Brain microvascular endothelial cell (primary cell): ENCODE measurements around the gene TMEM62.

Experiments used
- DNase-seq: peaks from one replicate; pipeline ENCODE4 v3.0.0-alpha.2; 2020
- H3K27ac ChIP-seq: fragments of 250-450 bp; sonication (Bioruptor Pico); 2 replicates; pipeline ENCODE4 v1.5.1; 2020; ENCODE audit warnings: mild to moderate bottlenecking, moderate library complexity
- H3K27me3 ChIP-seq: fragments of 250-450 bp; sonication (Bioruptor Pico); replicated peaks from 2 replicates; pipeline ENCODE4 v1.5.1; 2020; ENCODE audit warnings: mild to moderate bottlenecking
- H3K36me3 ChIP-seq: fragments of 250-450 bp; sonication (Bioruptor Pico); replicated peaks from 2 replicates; pipeline ENCODE4 v1.5.1; 2020; ENCODE audit warnings: mild to moderate bottlenecking
- H3K4me3 ChIP-seq: 2 replicates; pipeline ENCODE4 v1.5.1; 2011; ENCODE audit warnings: low read depth, mild to moderate bottlenecking, control low read depth, low read length, moderate library complexity
- in situ Hi-C: cut with HindIII; loops from 2 replicates; pipeline ENCODE4 v1.10.0; 2017; ENCODE audit warnings: low sequenced_read_pairs, low pct_ligation_motif_present
- TF ChIP-seq, protein P1 (sequence below): IDR thresholded peaks from 2 replicates; pipeline ENCODE4 v1.5.1; 2011; ENCODE audit warnings: low read depth, mild to moderate bottlenecking, moderate library complexity, low read length, control low read depth, inconsistent platforms; ENCODE audit errors: missing control alignments

The TMEM62 gene

DNA sequence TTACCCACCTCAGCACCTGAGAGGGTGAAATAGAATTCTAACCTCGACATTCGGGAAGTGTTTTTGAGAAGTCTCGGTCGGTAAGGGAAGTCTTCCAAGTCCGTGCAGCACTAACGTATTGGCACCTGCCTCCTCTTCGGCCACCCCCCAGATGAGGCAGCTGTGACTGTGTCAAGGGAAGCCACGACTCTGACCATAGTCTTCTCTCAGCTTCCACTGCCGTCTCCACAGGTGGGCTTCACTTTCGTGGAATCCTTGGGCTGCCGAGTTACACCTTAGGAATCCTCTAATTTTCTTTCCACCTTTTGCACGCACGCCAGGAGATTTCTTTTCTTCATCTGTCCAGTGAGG lies 52.6 kb downstream of the TMEM62 start:
- peak overlapping the region; percentile 7 for H3K27ac ChIP-seq
- peaks cover 6% of the 10 kb centered on the region for H3K36me3 ChIP-seq
- TF ChIP-seq, protein P1, sequence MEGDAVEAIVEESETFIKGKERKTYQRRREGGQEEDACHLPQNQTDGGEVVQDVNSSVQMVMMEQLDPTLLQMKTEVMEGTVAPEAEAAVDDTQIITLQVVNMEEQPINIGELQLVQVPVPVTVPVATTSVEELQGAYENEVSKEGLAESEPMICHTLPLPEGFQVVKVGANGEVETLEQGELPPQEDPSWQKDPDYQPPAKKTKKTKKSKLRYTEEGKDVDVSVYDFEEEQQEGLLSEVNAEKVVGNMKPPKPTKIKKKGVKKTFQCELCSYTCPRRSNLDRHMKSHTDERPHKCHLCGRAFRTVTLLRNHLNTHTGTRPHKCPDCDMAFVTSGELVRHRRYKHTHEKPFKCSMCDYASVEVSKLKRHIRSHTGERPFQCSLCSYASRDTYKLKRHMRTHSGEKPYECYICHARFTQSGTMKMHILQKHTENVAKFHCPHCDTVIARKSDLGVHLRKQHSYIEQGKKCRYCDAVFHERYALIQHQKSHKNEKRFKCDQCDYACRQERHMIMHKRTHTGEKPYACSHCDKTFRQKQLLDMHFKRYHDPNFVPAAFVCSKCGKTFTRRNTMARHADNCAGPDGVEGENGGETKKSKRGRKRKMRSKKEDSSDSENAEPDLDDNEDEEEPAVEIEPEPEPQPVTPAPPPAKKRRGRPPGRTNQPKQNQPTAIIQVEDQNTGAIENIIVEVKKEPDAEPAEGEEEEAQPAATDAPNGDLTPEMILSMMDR = no peak
- DNase-seq = no peak
- in situ Hi-C loops = no loop called here
- no peaks in the 10 kb centered on the region for H3K27me3 ChIP-seq
- peak overlapping the region; percentile 67 for H3K4me3 ChIP-seq

DNA sequence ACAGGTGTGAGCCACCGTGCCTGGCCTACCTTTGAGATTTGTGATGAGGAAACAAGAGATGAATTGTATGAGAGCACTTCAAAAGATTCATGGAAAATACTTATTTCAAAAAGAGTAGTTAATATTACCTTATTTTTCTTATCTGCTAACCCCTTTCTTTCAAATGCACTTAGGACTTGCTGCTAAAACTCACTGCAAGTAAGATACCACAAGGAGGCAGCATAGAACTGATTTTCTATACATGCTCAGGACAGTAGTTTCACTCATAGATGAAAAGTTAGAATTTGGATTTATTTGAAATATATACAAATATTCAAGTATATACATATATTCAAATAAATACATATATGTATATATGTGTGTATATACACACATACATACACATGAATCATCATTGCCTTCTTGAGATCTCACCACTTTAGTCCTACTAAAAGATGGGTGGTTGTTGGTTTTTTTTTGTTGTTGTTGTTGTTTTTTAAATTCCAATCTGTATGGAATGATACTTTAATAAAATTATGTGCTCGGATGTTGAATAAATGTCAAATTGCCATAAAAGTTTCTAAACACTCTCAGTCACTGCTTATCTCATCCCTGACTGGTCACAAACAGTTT lies 54.3 kb downstream of the TMEM62 start:
- Histone ChIP-seq H3K27ac (no peak overlapping the region), H3K36me3 (peaks cover 18% of the 10 kb centered on the region), H3K27me3 (no peaks in the 10 kb centered on the region), H3K4me3 (no peak overlapping the region)
- TF ChIP-seq, protein P1 = peak; percentile 64
- in situ Hi-C loops = no loop called here
- peak; percentile 56 for DNase-seq

DNA sequence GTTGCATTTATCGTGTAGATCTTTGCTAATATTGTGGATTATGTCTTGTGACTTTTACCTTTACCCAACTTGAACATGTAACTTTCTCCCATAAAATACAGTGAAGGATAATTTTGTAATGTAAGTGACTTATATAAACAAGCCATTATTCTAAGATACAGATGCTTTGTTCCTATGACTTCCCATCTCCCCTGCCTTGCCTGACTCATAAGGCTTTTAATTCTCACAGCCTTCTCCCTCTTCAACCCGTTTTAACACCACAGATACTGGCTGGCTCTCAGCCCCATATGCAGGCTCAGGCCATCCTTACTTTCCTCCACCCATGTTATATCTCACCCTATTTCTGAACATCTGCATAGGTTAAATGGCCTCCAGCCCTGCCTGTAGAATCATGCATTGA lies 55.9 kb downstream of the TMEM62 start:
- Histone ChIP-seq H3K4me3 (no peak overlapping the region), H3K27ac (no peak overlapping the region), H3K27me3 (no peaks in the 10 kb centered on the region), H3K36me3 (peaks cover 23% of the 10 kb centered on the region)
- in situ Hi-C loops = no loop called here
- TF ChIP-seq, protein P1 = no peak
- no peak for DNase-seq

DNA sequence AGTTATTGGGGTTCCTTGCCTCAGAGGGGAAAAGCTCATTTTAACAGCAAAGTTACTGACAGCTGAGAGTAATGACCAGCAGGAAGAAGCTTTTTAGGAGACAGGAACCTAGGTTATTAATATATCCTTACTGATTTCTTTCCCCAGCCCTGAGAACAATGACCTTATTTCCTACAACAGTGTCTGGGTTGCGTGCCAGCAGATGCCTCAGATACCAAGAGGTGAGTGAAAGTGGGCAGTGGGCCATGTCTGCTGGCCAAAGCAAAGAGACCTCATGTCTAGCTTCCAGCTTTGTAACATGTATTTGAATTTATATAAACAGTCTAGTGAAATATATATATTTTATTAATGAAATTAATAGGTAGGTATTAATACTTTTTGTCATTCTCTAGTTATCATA lies 56.8 kb downstream of the TMEM62 start:
- Histone ChIP-seq H3K4me3 (no peak overlapping the region), H3K36me3 (peaks cover 27% of the 10 kb centered on the region), H3K27me3 (no peaks in the 10 kb centered on the region), H3K27ac (no peak overlapping the region)
- DNase-seq = no peak
- TF ChIP-seq, protein P1 = no peak
- in situ Hi-C loops = no loop called here

DNA sequence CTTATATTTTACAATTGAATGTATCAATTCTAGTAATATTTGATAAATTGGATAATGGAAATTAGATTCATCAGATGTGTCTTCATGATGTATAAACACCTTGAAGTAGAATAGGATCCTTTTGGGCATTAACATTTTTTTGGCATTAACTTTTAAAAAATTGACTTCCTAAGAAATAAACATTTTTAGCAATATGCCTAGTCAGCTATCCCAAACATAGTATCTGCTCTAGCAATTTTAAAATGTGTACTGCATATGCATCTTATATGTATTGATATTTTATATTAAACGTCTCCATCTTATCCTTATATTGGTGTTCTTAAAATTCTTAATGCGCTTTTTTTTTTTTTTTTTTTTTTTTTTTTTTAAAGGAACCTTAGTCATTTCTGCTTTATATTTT lies 60.3 kb downstream of the TMEM62 start:
- Histone ChIP-seq H3K27me3 (no peaks in the 10 kb centered on the region), H3K27ac (no peak overlapping the region), H3K36me3 (peaks cover 31% of the 10 kb centered on the region), H3K4me3 (no peak overlapping the region)
- TF ChIP-seq, protein P1 = no peak
- in situ Hi-C loops = no loop called here
- DNase-seq = no peak

DNA sequence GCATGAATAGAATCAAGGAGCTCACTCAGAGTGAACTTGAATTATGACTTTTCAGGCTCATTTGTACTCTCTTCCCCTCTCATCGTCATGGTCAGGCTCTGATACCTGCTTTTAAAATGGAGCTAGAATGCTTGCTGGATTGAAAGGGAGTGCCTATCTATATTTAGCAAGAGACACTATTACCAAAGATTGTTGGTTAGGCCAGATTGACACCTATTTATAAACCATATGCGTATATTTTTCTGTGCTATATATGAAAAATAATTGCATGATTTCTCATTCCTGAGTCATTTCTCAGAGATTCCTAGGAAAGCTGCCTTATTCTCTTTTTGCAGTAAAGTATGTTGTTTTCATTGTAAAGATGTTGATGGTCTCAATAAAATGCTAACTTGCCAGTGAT lies 61.4 kb downstream of the TMEM62 start:
- H3K36me3 ChIP-seq = peaks cover 31% of the 10 kb centered on the region
- in situ Hi-C loops = no loop called here
- no peak for DNase-seq
- no peaks in the 10 kb centered on the region for H3K27me3 ChIP-seq
- H3K27ac ChIP-seq = no peak overlapping the region
- TF ChIP-seq, protein P1 = no peak
- no peak overlapping the region for H3K4me3 ChIP-seq
